ENCODE results near the gene KDM4C.
"Not testable (repeated sequence)": the region's sequence is repeated elsewhere in the genome, so short reads cannot be mapped to it uniquely, and the experiment has no call there.

The KDM4C gene

GRCh38 chr9:7169717-7170389 is 412.1 kb downstream of the KDM4C start:
- no peak for DNase-seq (ENCODE audit: low read depth in 2 of 2)

- DNase-seq (ENCODE audit: low read depth in 2 of 2) = no peak
Observed at GRCh38 chr9:7171396-7172153, 413.8 kb downstream of the KDM4C start.

- no peak for DNase-seq (ENCODE audit: low read depth in 2 of 2)
Observed at GRCh38 chr9:7172154-7173115, 414.7 kb downstream of the KDM4C start.

GRCh38 chr9:7173139-7173538 is 415.4 kb downstream of the KDM4C start:
- no peak for DNase-seq (ENCODE audit: low read depth in 2 of 2)

GRCh38 chr9:7174301-7174700 is 416.5 kb downstream of the KDM4C start:
- no peak for DNase-seq (ENCODE audit: low read depth in 2 of 2)

GRCh38 chr9:7174884-7175283 is 417.1 kb downstream of the KDM4C start:
- no peak for DNase-seq (ENCODE audit: low read depth in 2 of 2)

GRCh38 chr9:7176561-7176960 is 418.8 kb downstream of the KDM4C start:
- no peak for DNase-seq (ENCODE audit: low read depth in 2 of 2)

- no peak for DNase-seq (ENCODE audit: low read depth in 2 of 2)
Observed at GRCh38 chr9:7177383-7177782, 419.6 kb downstream of the KDM4C start.

- DNase-seq (ENCODE audit: low read depth in 2 of 2) = no peak
Observed at GRCh38 chr9:7178729-7179128, 421.0 kb downstream of the KDM4C start.

- DNase-seq (ENCODE audit: low read depth in 2 of 2) = no peak
Observed at GRCh38 chr9:7180247-7180646, 422.5 kb downstream of the KDM4C start.

GRCh38 chr9:7183139-7183538 is 425.4 kb downstream of the KDM4C start:
- DNase-seq (ENCODE audit: low read depth in 2 of 2) = not testable (repeated sequence)

GRCh38 chr9:7185612-7186011 is 427.8 kb downstream of the KDM4C start:
- no peak for DNase-seq (ENCODE audit: low read depth in 2 of 2)

GRCh38 chr9:7186175-7186574 is 428.4 kb downstream of the KDM4C start:
- no peak for DNase-seq (ENCODE audit: low read depth in 2 of 2)

- no peak for DNase-seq (ENCODE audit: low read depth in 2 of 2)
Observed at GRCh38 chr9:7192266-7192665, 434.5 kb downstream of the KDM4C start.

- DNase-seq (ENCODE audit: low read depth in 2 of 2) = no peak
Observed at GRCh38 chr9:7195526-7195925, 437.8 kb downstream of the KDM4C start.

- no peak for DNase-seq (ENCODE audit: low read depth in 2 of 2)
Observed at GRCh38 chr9:7196467-7196866, 438.7 kb downstream of the KDM4C start.

GRCh38 chr9:7201196-7201595 is 443.4 kb downstream of the KDM4C start:
- no peak for DNase-seq (ENCODE audit: low read depth in 2 of 2)

- no peak for DNase-seq (ENCODE audit: low read depth in 2 of 2)
Observed at GRCh38 chr9:7205806-7206205, 448.0 kb downstream of the KDM4C start.

GRCh38 chr9:7206221-7206758 is 448.5 kb downstream of the KDM4C start:
- DNase-seq (ENCODE audit: low read depth in 2 of 2) = no peak

- no peak for DNase-seq (ENCODE audit: low read depth in 2 of 2)
Observed at GRCh38 chr9:7209016-7209715, 451.4 kb downstream of the KDM4C start.

- DNase-seq (ENCODE audit: low read depth in 2 of 2) = no peak
Observed at GRCh38 chr9:7209990-7210389, 452.2 kb downstream of the KDM4C start.

All from stimulated activated CD4-positive, alpha-beta T cell treated with anti-CD3 and anti-CD28 coated beads, Interleukin-4, amount 100 ng/mL, for 48 hours (primary cell).